ENCODE results near the gene F2. TPM values are rescaled to one million over a fixed set of nuclear protein-coding genes. Genes with fewer than 3 reads are reported as not detected.

Gene F2
- total and polyA plus RNA-seq, 2 of the 13 experiments (the other 11 are each of a cell fraction or from before 2014, with no cell fraction given), result 330 to 801 TPM

DNA sequence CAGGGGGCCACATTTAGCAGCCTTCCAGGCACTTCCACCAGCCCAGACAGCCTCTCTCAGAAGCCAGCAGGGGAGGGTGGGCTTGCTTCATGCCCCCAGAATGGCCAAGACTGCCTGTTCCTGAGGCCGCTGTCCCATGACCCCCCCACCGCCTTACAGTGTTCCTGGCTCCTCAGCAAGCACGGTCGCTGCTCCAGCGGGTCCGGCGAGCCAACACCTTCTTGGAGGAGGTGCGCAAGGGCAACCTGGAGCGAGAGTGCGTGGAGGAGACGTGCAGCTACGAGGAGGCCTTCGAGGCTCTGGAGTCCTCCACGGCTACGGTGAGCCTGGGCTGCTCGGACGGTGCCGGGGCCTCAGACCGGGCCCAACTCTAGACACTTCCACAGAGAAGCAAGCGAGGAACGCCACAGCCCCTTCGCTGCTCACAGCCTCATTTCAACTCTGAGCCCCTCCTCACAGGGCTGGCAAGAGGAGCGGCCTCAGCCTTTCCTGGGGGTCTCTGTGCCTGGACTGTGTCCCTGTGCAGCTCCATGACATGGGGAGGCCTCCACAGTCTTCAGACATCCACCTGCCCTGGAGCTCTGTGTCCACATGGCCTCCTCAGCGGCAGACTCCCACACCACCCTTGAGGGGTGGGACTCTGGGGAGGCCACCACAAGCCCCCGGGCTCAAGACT is 668 bp downstream of the F2 start (continued):
- TF ChIP-seq ZNF775 (CRISPR knock-in tag; IDR thresholded peaks at IDR 0.05; ENCODE audit: borderline replicate concordance) (peak; percentile 69), PHF8 (CRISPR knock-in tag; IDR thresholded peaks at IDR 0.05) (peak; percentile 44; the same call in 1 of the 2 replicates), MAX (IDR thresholded peaks at IDR 0.05) (peak; percentile 68; the same call in 1 of the 2 replicates), NFE2L1 (CRISPR knock-in tag; IDR thresholded peaks at IDR 0.05; ENCODE audit: borderline replicate concordance) (0 out of 2 replicates have a peak, but pooled peaks have one; percentile 20), KDM5B (CRISPR knock-in tag; IDR thresholded peaks at IDR 0.05; ENCODE audit: borderline replicate concordance) (peak; percentile 83), ZNF567 (CRISPR knock-in tag; IDR thresholded peaks at IDR 0.05; ENCODE audit: borderline replicate concordance) (0 out of 2 replicates have a peak, but pooled peaks have one; percentile 22), ATAD3A (CRISPR knock-in tag; IDR thresholded peaks at IDR 0.05) (0 out of 2 replicates have a peak, but pooled peaks have one; percentile 8), POGK (CRISPR knock-in tag; conservative IDR thresholded peaks at IDR 0.05) (peak; percentile 58), BCL3 (CRISPR knock-in tag; IDR thresholded peaks at IDR 0.05) (peak; percentile 54), PAX8 (CRISPR knock-in tag; IDR thresholded peaks at IDR 0.05; ENCODE audit: borderline replicate concordance) (0 out of 2 replicates have a peak, but pooled peaks have one; percentile 13), ZNF597 (CRISPR knock-in tag; IDR thresholded peaks at IDR 0.05) (no peak), ARNT2 (CRISPR knock-in tag; IDR thresholded peaks at IDR 0.05; ENCODE audit: low read depth) (0 out of 2 replicates have a peak, but pooled peaks have one; percentile 45), ZNF589 (CRISPR knock-in tag; conservative IDR thresholded peaks at IDR 0.05) (0 out of 2 replicates have a peak, but pooled peaks have one; percentile 3), CC2D1A (CRISPR knock-in tag; IDR thresholded peaks at IDR 0.05) (0 out of 2 replicates have a peak, but pooled peaks have one; percentile 37), ZNF333 (CRISPR knock-in tag; IDR thresholded peaks at IDR 0.05; ENCODE audit: borderline replicate concordance) (peak; percentile 47), ZIK1 (CRISPR knock-in tag; IDR thresholded peaks at IDR 0.05; ENCODE audit: borderline replicate concordance, low read depth) (peak; percentile 36; the same call in 1 of the 2 replicates), ATF7-NPFF (CRISPR knock-in tag; IDR thresholded peaks at IDR 0.05; ENCODE audit: low read depth) (0 out of 2 replicates have a peak, but pooled peaks have one; percentile 57), HES4 (CRISPR knock-in tag; IDR thresholded peaks at IDR 0.05; ENCODE audit: borderline replicate concordance) (peak; percentile 72; the same call in 1 of the 2 replicates), ZNF335 (CRISPR knock-in tag; IDR thresholded peaks at IDR 0.05) (peak; percentile 19; the same call in 1 of the 2 replicates), RBFOX2 (IDR thresholded peaks at IDR 0.05; ENCODE audit: low read depth, low read length) (peak; percentile 96), ZNF331 (CRISPR knock-in tag; IDR thresholded peaks at IDR 0.05) (0 out of 2 replicates have a peak, but pooled peaks have one; percentile 18)
- TF ChIP-seq, protein P1, sequence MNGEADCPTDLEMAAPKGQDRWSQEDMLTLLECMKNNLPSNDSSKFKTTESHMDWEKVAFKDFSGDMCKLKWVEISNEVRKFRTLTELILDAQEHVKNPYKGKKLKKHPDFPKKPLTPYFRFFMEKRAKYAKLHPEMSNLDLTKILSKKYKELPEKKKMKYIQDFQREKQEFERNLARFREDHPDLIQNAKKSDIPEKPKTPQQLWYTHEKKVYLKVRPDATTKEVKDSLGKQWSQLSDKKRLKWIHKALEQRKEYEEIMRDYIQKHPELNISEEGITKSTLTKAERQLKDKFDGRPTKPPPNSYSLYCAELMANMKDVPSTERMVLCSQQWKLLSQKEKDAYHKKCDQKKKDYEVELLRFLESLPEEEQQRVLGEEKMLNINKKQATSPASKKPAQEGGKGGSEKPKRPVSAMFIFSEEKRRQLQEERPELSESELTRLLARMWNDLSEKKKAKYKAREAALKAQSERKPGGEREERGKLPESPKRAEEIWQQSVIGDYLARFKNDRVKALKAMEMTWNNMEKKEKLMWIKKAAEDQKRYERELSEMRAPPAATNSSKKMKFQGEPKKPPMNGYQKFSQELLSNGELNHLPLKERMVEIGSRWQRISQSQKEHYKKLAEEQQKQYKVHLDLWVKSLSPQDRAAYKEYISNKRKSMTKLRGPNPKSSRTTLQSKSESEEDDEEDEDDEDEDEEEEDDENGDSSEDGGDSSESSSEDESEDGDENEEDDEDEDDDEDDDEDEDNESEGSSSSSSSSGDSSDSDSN (CRISPR knock-in tag; IDR thresholded peaks at IDR 0.05), result peak; percentile 61
